Measurements from ENCODE around the gene F2RL2. TPM values are rescaled to one million over a fixed set of nuclear protein-coding genes. Genes with fewer than 3 reads are reported as not detected.

Gene F2RL2
- total RNA-seq, 1 donor from 2014 or later, result 0.10 TPM

GRCh38 chr5:76585783-76586217 lies 37.4 kb downstream of the F2RL2 start:
- DNase-seq (ENCODE audit: low spot score), result no peak

GRCh38 chr5:76583163-76584047 lies 39.8 kb downstream of the F2RL2 start:
- no peak for DNase-seq (ENCODE audit: low spot score)

GRCh38 chr5:76582230-76583162 lies 40.7 kb downstream of the F2RL2 start:
- DNase-seq (ENCODE audit: low spot score), result no peak

GRCh38 chr5:76580981-76581380 lies 42.2 kb downstream of the F2RL2 start:
- DNase-seq (ENCODE audit: low spot score), result no peak

GRCh38 chr5:76579166-76579937 lies 43.9 kb downstream of the F2RL2 start:
- no peak for DNase-seq (ENCODE audit: low spot score)

- DNase-seq (ENCODE audit: low spot score), result no peak
Measured at GRCh38 chr5:76576996-76577395, 46.2 kb downstream of the F2RL2 start.

GRCh38 chr5:76576450-76576849 lies 46.8 kb downstream of the F2RL2 start:
- no peak for DNase-seq (ENCODE audit: low spot score)

GRCh38 chr5:76571559-76571958 lies 51.6 kb downstream of the F2RL2 start:
- DNase-seq (ENCODE audit: low spot score), result no peak

GRCh38 chr5:76570153-76570552 lies 53.0 kb downstream of the F2RL2 start:
- DNase-seq (ENCODE audit: low spot score), result no peak

Other genes with a start within 250 kb of the F2RL2 start
- gene IQGAP2, start 220.1 kb downstream of the F2RL2 start, total RNA-seq, result 28.5 TPM
- 4.9 TPM for gene F2R, start 92.7 kb upstream of the F2RL2 start, total RNA-seq
- 1.9 TPM for gene F2RL1, start 195.6 kb upstream of the F2RL2 start, total RNA-seq
- 0.90 TPM for gene S100Z, start 226.6 kb upstream of the F2RL2 start, total RNA-seq

Measured in mesenteric fat pad (tissue), 1 donor.